GM23338 (cell line): ENCODE measurements around the gene HPGD. TPM values are rescaled to one million over a fixed set of nuclear protein-coding genes. Genes with fewer than 3 reads are reported as not detected.

ENCODE experiments used
- ATAC-seq: fragments of 200-7000 bp; cut with Tn5 transposase; 3 replicates; pipeline ENCODE4 v1.9.1; 2020
- DNase-seq: peaks from one replicate; pipeline ENCODE4 v3.0.0-alpha.2; 2015; ENCODE audit warnings: low spot score
- H2AFZ ChIP-seq: fragments of 200-600 bp; sonication (generic); 2 replicates; pipeline ENCODE4 v1.8.0; 2016; ENCODE audit warnings: antibody characterized with exemption, mild to moderate bottlenecking, moderate library complexity
- H3F3A ChIP-seq: fragments of 200-600 bp; sonication (generic); replicated peaks from 2 replicates; pipeline ENCODE4 v1.8.0; 2017; ENCODE audit warnings: antibody characterized with exemption, mixed run types, low read depth
- H3K27ac ChIP-seq: fragments of 200-600 bp; sonication (generic); 2 replicates; pipeline ENCODE4 v1.6.1; 2016; ENCODE audit warnings: low read depth
- H3K27me3 ChIP-seq: fragments of 200-600 bp; sonication (generic); 2 replicates; pipeline ENCODE4 v1.8.0; 2016; ENCODE audit warnings: mild to moderate bottlenecking, mixed run types, moderate library complexity; ENCODE audit not compliant: insufficient read depth
- H3K36me3 ChIP-seq: fragments of 200-600 bp; sonication (generic); 2 replicates; pipeline ENCODE4 v1.8.0; 2016; ENCODE audit warnings: mild to moderate bottlenecking; ENCODE audit not compliant: insufficient read depth
- H3K4me1 ChIP-seq: fragments of 200-600 bp; sonication (generic); 2 replicates; pipeline ENCODE4 v1.8.0; 2016; ENCODE audit warnings: mild to moderate bottlenecking, moderate library complexity; ENCODE audit not compliant: insufficient read depth
- H3K4me2 ChIP-seq: fragments of 200-600 bp; sonication (generic); 2 replicates; pipeline ENCODE4 v1.7.1; 2017; ENCODE audit warnings: mixed run types
- H3K4me3 ChIP-seq: fragments of 200-600 bp; sonication (generic); 2 replicates; pipeline ENCODE4 v1.6.1; 2016; ENCODE audit warnings: mixed run types
- H3K79me2 ChIP-seq: fragments of 200-600 bp; sonication (generic); replicated peaks from 2 replicates; pipeline ENCODE4 v1.8.0; 2017; ENCODE audit warnings: mild to moderate bottlenecking; ENCODE audit not compliant: insufficient read depth
- H3K9me2 ChIP-seq: fragments of 200-600 bp; sonication (generic); 2 replicates; pipeline ENCODE4 v1.8.0; 2017; ENCODE audit not compliant: insufficient read depth
- H4K20me1 ChIP-seq: fragments of 200-600 bp; sonication (generic); replicated peaks from 2 replicates; pipeline ENCODE4 v1.8.0; 2017; ENCODE audit warnings: mild to moderate bottlenecking; ENCODE audit not compliant: insufficient read depth
- H3K27ac Mint-ChIP-seq: 2 replicates; pipeline ENCODE4 v1.8.0; 2020; ENCODE audit warnings: inconsistent platforms, mild to moderate bottlenecking, moderate library complexity, mixed read lengths
- H3K27me3 Mint-ChIP-seq: 3 replicates; pipeline ENCODE4 v1.8.0; 2022; ENCODE audit warnings: low read depth, mild to moderate bottlenecking, moderate library complexity, mixed read lengths, inconsistent platforms; ENCODE audit not compliant: insufficient read depth, poor library complexity
- H3K36me3 Mint-ChIP-seq: 3 replicates; pipeline ENCODE4 v1.8.0; 2021; ENCODE audit warnings: low read depth, mild to moderate bottlenecking, inconsistent platforms, moderate library complexity, mixed read lengths
- H3K4me1 Mint-ChIP-seq: 3 replicates; pipeline ENCODE4 v1.8.0; 2020; ENCODE audit warnings: mild to moderate bottlenecking, inconsistent platforms, mixed read lengths
- H3K4me3 Mint-ChIP-seq: 3 replicates; pipeline ENCODE4 v1.8.0; 2021; ENCODE audit warnings: moderate library complexity, mild to moderate bottlenecking, inconsistent platforms, mixed read lengths
- H3K9me3 Mint-ChIP-seq: 3 replicates; pipeline ENCODE4 v1.8.0; 2020; ENCODE audit warnings: moderate library complexity, mild to moderate bottlenecking, inconsistent platforms, mixed read lengths
- CREB1 ChIP-seq: fragments of 250-450 bp; sonication (Bioruptor Pico); IDR thresholded peaks from 2 replicates; pipeline ENCODE4 v1.5.0; 2020; ENCODE audit warnings: low read depth, mild to moderate bottlenecking, moderate library complexity
- EZH2 ChIP-seq: fragments of 200-600 bp; sonication (generic); IDR thresholded peaks from one replicate; pipeline ENCODE4 v1.8.0; 2017; ENCODE audit warnings: antibody characterized with exemption, mild to moderate bottlenecking, low read depth; ENCODE audit not compliant: unreplicated experiment
- EZH2phosphoT487 ChIP-seq: fragments of 200-600 bp; sonication (generic); IDR thresholded peaks from one replicate; pipeline ENCODE4 v1.8.1; 2018; ENCODE audit warnings: antibody characterized with exemption; ENCODE audit not compliant: unreplicated experiment
- JUNB ChIP-seq: IDR thresholded peaks from one replicate; pipeline ENCODE4 v1.6.1; 2016; ENCODE audit warnings: antibody characterized with exemption; ENCODE audit not compliant: unreplicated experiment
- NANOG ChIP-seq: IDR thresholded peaks from 2 replicates; pipeline ENCODE4 v1.6.1; 2016; ENCODE audit warnings: antibody characterized with exemption, borderline replicate concordance
- POLR2AphosphoS5 ChIP-seq: IDR thresholded peaks from 2 replicates; pipeline ENCODE4 v1.6.1; 2016; ENCODE audit warnings: antibody characterized with exemption, low read depth
- STAT1 ChIP-seq: IDR thresholded peaks from one replicate; pipeline ENCODE4 v1.6.1; 2016; ENCODE audit warnings: antibody characterized with exemption; ENCODE audit not compliant: unreplicated experiment
- ZNF114 ChIP-seq: fragments of 250-450 bp; sonication (Bioruptor Pico); IDR thresholded peaks from 2 replicates; pipeline ENCODE4 v1.5.0; 2020; ENCODE audit warnings: mild to moderate bottlenecking, moderate library complexity
- ZNF331 ChIP-seq: fragments of 250-450 bp; sonication (Bioruptor Pico); IDR thresholded peaks from 2 replicates; pipeline ENCODE4 v1.5.0; 2020; ENCODE audit warnings: low read depth, mild to moderate bottlenecking, moderate library complexity
- ZNF462 ChIP-seq: fragments of 250-450 bp; sonication (Bioruptor Pico); IDR thresholded peaks from 2 replicates; pipeline ENCODE4 v1.5.0; 2020; ENCODE audit warnings: mild to moderate bottlenecking, moderate library complexity
- polyA plus RNA-seq: library from polyadenylated mRNA; unstranded; fragments of >200 nt; fragmentation: Nextera tagmentation; extraction: Ambion mirVana; gene quantifications from 2 replicates; pipeline ENCODE4 v1.2.1, GENCODE V29; 2016
- total RNA-seq: library from RNA; depleted of rRNA; stranded (reverse); fragments of >200 nt; shearing (Covaris generic); gene quantifications from 2 replicates; pipeline ENCODE4 v1.2.3, GENCODE V29; 2014
- TF ChIP-seq, protein P1 (sequence below): IDR thresholded peaks from 2 replicates; pipeline ENCODE4 v1.6.1; 2016; ENCODE audit warnings: antibody characterized with exemption
- TF ChIP-seq, protein P2 (sequence below): IDR thresholded peaks from one replicate; pipeline ENCODE4 v1.6.1; 2018; ENCODE audit warnings: antibody characterized with exemption; ENCODE audit not compliant: unreplicated experiment
- TF ChIP-seq, protein P3 (sequence below), 2 experiments: fragments of 200-600 bp in 1 of 2; sonication (generic) in 1 of 2; conservative IDR thresholded peaks; 2 replicates each; pipeline versions ENCODE4 v1.5.1 to v1.6.1; 2016 to 2017; ENCODE audit warnings: antibody characterized with exemption in 2 of 2, low read depth in 2 of 2, mild to moderate bottlenecking in 2 of 2, moderate library complexity in 1 of 2

Gene HPGD
- total and polyA plus RNA-seq, 2 experiments from 2014 or later, result 5.6 to 9.1 TPM

DNA sequence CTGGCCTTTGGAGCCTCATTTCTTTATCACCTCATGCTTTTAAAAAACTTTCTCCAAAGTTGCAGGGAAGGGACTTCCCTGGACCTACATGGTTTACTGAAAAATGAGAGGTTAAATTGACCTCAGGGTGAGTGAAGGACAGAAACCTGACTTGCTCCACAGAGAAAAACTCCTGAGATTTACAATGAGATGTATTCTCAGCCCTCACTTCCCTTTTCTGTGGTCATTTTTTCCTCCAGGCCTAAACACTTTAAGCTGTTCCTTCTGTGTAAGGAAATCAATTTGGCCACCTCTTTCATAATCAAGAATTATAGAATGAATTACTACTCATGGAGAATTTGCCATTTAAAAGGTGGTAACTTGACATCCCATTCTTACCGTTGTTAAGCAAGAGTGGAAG lies 77.9 kb downstream of the HPGD start:
- no peak for ATAC-seq

More for the DNA sequence above, 77.9 kb downstream of the HPGD start:
- no peak for DNase-seq
- Histone ChIP-seq H2AFZ (peak overlapping the region; percentile 25; the same call in 1 of the 2 replicates), H3F3A (no peaks in the 10 kb centered on the region), H3K4me3 (no peak overlapping the region), H3K27me3 (no peaks in the 10 kb centered on the region), H3K9me2 (peaks cover 10% of the 10 kb centered on the region), H3K27ac (no peak overlapping the region), H3K4me1 (no peaks in the 10 kb centered on the region), H3K79me2 (no peaks in the 10 kb centered on the region), H4K20me1 (no peaks in the 10 kb centered on the region), H3K4me2 (no peak overlapping the region), H3K36me3 (no peaks in the 10 kb centered on the region)
- no peaks in the 10 kb centered on the region for H3K27me3 Mint-ChIP-seq
- TF ChIP-seq, protein P1, sequence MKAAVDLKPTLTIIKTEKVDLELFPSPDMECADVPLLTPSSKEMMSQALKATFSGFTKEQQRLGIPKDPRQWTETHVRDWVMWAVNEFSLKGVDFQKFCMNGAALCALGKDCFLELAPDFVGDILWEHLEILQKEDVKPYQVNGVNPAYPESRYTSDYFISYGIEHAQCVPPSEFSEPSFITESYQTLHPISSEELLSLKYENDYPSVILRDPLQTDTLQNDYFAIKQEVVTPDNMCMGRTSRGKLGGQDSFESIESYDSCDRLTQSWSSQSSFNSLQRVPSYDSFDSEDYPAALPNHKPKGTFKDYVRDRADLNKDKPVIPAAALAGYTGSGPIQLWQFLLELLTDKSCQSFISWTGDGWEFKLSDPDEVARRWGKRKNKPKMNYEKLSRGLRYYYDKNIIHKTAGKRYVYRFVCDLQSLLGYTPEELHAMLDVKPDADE, result no peak
- TF ChIP-seq, protein P2, sequence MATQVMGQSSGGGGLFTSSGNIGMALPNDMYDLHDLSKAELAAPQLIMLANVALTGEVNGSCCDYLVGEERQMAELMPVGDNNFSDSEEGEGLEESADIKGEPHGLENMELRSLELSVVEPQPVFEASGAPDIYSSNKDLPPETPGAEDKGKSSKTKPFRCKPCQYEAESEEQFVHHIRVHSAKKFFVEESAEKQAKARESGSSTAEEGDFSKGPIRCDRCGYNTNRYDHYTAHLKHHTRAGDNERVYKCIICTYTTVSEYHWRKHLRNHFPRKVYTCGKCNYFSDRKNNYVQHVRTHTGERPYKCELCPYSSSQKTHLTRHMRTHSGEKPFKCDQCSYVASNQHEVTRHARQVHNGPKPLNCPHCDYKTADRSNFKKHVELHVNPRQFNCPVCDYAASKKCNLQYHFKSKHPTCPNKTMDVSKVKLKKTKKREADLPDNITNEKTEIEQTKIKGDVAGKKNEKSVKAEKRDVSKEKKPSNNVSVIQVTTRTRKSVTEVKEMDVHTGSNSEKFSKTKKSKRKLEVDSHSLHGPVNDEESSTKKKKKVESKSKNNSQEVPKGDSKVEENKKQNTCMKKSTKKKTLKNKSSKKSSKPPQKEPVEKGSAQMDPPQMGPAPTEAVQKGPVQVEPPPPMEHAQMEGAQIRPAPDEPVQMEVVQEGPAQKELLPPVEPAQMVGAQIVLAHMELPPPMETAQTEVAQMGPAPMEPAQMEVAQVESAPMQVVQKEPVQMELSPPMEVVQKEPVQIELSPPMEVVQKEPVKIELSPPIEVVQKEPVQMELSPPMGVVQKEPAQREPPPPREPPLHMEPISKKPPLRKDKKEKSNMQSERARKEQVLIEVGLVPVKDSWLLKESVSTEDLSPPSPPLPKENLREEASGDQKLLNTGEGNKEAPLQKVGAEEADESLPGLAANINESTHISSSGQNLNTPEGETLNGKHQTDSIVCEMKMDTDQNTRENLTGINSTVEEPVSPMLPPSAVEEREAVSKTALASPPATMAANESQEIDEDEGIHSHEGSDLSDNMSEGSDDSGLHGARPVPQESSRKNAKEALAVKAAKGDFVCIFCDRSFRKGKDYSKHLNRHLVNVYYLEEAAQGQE, result no peak
- TF ChIP-seq ZNF114 (CRISPR knock-in tag) (no peak), JUNB (no peak), ZNF462 (CRISPR knock-in tag) (no peak), STAT1 (no peak), CREB1 (CRISPR knock-in tag) (no peak), ZNF331 (CRISPR knock-in tag) (no peak), POLR2AphosphoS5 (no peak), EZH2phosphoT487 (no peak), NANOG (no peak), EZH2 (no peak)
- TF ChIP-seq, protein P3, sequence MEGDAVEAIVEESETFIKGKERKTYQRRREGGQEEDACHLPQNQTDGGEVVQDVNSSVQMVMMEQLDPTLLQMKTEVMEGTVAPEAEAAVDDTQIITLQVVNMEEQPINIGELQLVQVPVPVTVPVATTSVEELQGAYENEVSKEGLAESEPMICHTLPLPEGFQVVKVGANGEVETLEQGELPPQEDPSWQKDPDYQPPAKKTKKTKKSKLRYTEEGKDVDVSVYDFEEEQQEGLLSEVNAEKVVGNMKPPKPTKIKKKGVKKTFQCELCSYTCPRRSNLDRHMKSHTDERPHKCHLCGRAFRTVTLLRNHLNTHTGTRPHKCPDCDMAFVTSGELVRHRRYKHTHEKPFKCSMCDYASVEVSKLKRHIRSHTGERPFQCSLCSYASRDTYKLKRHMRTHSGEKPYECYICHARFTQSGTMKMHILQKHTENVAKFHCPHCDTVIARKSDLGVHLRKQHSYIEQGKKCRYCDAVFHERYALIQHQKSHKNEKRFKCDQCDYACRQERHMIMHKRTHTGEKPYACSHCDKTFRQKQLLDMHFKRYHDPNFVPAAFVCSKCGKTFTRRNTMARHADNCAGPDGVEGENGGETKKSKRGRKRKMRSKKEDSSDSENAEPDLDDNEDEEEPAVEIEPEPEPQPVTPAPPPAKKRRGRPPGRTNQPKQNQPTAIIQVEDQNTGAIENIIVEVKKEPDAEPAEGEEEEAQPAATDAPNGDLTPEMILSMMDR (conservative IDR thresholded peaks at IDR 0.05; ENCODE audit: low read depth in 2 of 2), result no peak
- no peak overlapping the region for H3K4me3 Mint-ChIP-seq
- H3K36me3 Mint-ChIP-seq, result peaks cover 8% of the 10 kb centered on the region
- H3K27ac Mint-ChIP-seq, result no peak overlapping the region
- peaks cover 3% of the 10 kb centered on the region; the same call in 2 of the 3 replicates for H3K4me1 Mint-ChIP-seq
- H3K9me3 Mint-ChIP-seq, result peaks cover 7% of the 10 kb centered on the region; the same call in 2 of the 3 replicates
